SK-N-SH (cell line): ENCODE results near the gene ATP6V1F. TPM values are rescaled to one million over a fixed set of nuclear protein-coding genes. Genes with fewer than 3 reads are reported as not detected.
"Not testable (repeated sequence)": the region's sequence is repeated elsewhere in the genome, so short reads cannot be mapped to it uniquely, and the experiment has no call there.

ENCODE experiments used
- CTCF ChIA-PET: fragments of 300-600, 350-600 bp; formaldehyde crosslinking; extraction: SDS; loops from one replicate; lab custom pipeline; 2021; lab: Yijun Ruan, JAX
- POLR2A ChIA-PET: fragments of 350-600 bp; sonication (Branson Sonifier 250); formaldehyde crosslinking; extraction: SDS; loops from one replicate; lab custom pipeline; 2020; ENCODE audit warnings: antibody characterized with exemption, inconsistent platforms; lab: Yijun Ruan, JAX
- DNase-seq: peaks from one replicate; pipeline ENCODE4 v3.0.0; 2012
- H2AFZ ChIP-seq: fragments of 200-600 bp; sonication (generic); 2 replicates; pipeline ENCODE4 v1.8.1; 2016; ENCODE audit warnings: antibody characterized with exemption, mild to moderate bottlenecking, low read depth
- H3F3A ChIP-seq: fragments of 200-600 bp; sonication (generic); replicated peaks from 2 replicates; pipeline ENCODE3; 2016; ENCODE audit warnings: antibody characterized with exemption, mild to moderate bottlenecking; ENCODE audit not compliant: insufficient read depth
- H3K27ac ChIP-seq, 2 experiments: fragments of 200-500 bp in 1 of 2; fragments of 200-600 bp in 1 of 2; sonication (Bioruptor generic) in 1 of 2; sonication (generic), shearing (Covaris generic) in 1 of 2; 2 replicates each; pipeline versions ENCODE4 v1.5.1 to v1.6.1; 2014 to 2016; ENCODE audit warnings: low read depth in 2 of 2, inconsistent platforms in 1 of 2, low read length in 1 of 2, mild to moderate bottlenecking in 1 of 2, mixed read lengths in 1 of 2
- H3K27me3 ChIP-seq: fragments of 200-600 bp; sonication (generic), shearing (Covaris generic); 2 replicates; pipeline ENCODE4 v1.6.1; 2016; ENCODE audit warnings: mixed run types; ENCODE audit not compliant: insufficient read depth
- H3K36me3 ChIP-seq, 2 experiments: fragments of 200-500 bp in 1 of 2; fragments of 200-600 bp in 1 of 2; sonication (Bioruptor generic) in 1 of 2; sonication (generic) in 1 of 2; replicated peaks in 1 of 2; 2 replicates each; pipeline versions ENCODE3 to v1.5.1; 2014 to 2016; ENCODE audit warnings: low read length in 1 of 2, mild to moderate bottlenecking in 1 of 2; ENCODE audit not compliant: insufficient read depth in 2 of 2, control insufficient read depth in 1 of 2
- H3K4me1 ChIP-seq, 2 experiments: fragments of 200-500 bp in 1 of 2; fragments of 200-600 bp in 1 of 2; sonication (Bioruptor generic) in 1 of 2; sonication (generic), shearing (Covaris generic) in 1 of 2; 2 replicates each; pipeline versions ENCODE4 v1.5.1 to v1.6.1; 2014 to 2016; ENCODE audit warnings: low read depth in 1 of 2, low read length in 1 of 2, mixed run types in 1 of 2; ENCODE audit not compliant: insufficient read depth in 2 of 2, control insufficient read depth in 1 of 2
- H3K4me2 ChIP-seq: fragments of 200-600 bp; sonication (generic), shearing (Covaris generic); 2 replicates; pipeline ENCODE4 v1.6.1; 2017; ENCODE audit warnings: mixed run types
- H3K4me3 ChIP-seq, 2 experiments: fragments of 200-500 bp in 1 of 2; fragments of 200-600 bp in 1 of 2; sonication (Bioruptor generic) in 1 of 2; sonication (generic), shearing (Covaris generic) in 1 of 2; 2 replicates each; pipeline versions ENCODE4 v1.5.1 to v1.8.1; 2014 to 2016; ENCODE audit warnings: low read depth in 2 of 2, inconsistent platforms in 1 of 2, low read length in 1 of 2, mild to moderate bottlenecking in 1 of 2, mixed read lengths in 1 of 2, moderate library complexity in 1 of 2
- H3K79me2 ChIP-seq: fragments of 200-600 bp; sonication (generic); 2 replicates; pipeline ENCODE4 v1.8.1; 2017; ENCODE audit warnings: mild to moderate bottlenecking; ENCODE audit not compliant: insufficient read depth
- H3K9ac ChIP-seq: fragments of 200-600 bp; sonication (generic); 2 replicates; pipeline ENCODE4 v1.6.1; 2017; ENCODE audit warnings: mixed run types
- H3K9me2 ChIP-seq: fragments of 200-600 bp; sonication (generic); 2 replicates; pipeline ENCODE4 v1.6.1; 2017; ENCODE audit warnings: mixed run types
- H3K9me3 ChIP-seq: fragments of 200-600 bp; sonication (generic); 2 replicates; pipeline ENCODE4 v1.6.1; 2017; ENCODE audit warnings: mixed run types, mild to moderate bottlenecking, moderate library complexity
- H4K20me1 ChIP-seq: fragments of 200-600 bp; sonication (generic); 2 replicates; pipeline ENCODE4 v1.6.1; 2017; ENCODE audit warnings: mild to moderate bottlenecking, mixed run types; ENCODE audit not compliant: insufficient read depth
- CHD2 ChIP-seq: fragments of 150-350 bp; IDR thresholded peaks from 2 replicates; pipeline ENCODE4 v1.6.1; 2018; ENCODE audit warnings: low read length; ENCODE audit not compliant: partially characterized antibody
- CTCF ChIP-seq: fragments of 200-600 bp; sonication (generic); IDR thresholded peaks from 2 replicates; pipeline ENCODE4 v1.6.1; 2017; ENCODE audit warnings: antibody characterized with exemption, mild to moderate bottlenecking, moderate library complexity
- NFIC ChIP-seq: IDR thresholded peaks from 2 replicates; pipeline ENCODE4 v1.4.0; 2012; ENCODE audit warnings: borderline replicate concordance
- NRF1 ChIP-seq: IDR thresholded peaks from 2 replicates; pipeline ENCODE4 v1.6.1; 2012; ENCODE audit warnings: low read depth, mild to moderate bottlenecking, low read length
- PBX3 ChIP-seq: IDR thresholded peaks from 2 replicates; pipeline ENCODE4; 2012
- RFX5 ChIP-seq: IDR thresholded peaks from 2 replicates; pipeline ENCODE4 v1.6.1; 2012; ENCODE audit warnings: mild to moderate bottlenecking, improper control_type of control experiment, low read length
- SIN3A ChIP-seq: IDR thresholded peaks from 2 replicates; pipeline ENCODE4 v1.6.1; 2012; ENCODE audit warnings: low read depth, mild to moderate bottlenecking, low read length, moderate library complexity, borderline replicate concordance
- TAF1 ChIP-seq: IDR thresholded peaks from 2 replicates; pipeline ENCODE4 v1.6.1; 2012; ENCODE audit warnings: low read depth, mild to moderate bottlenecking, low read length, moderate library complexity, borderline replicate concordance
- TCF12 ChIP-seq: IDR thresholded peaks from 2 replicates; pipeline ENCODE4 v1.4.0; 2012
- TEAD4 ChIP-seq: IDR thresholded peaks from 2 replicates; pipeline ENCODE4 v1.4.0; 2012; ENCODE audit warnings: mild to moderate bottlenecking, borderline replicate concordance; ENCODE audit not compliant: insufficient read depth
- YY1 ChIP-seq: IDR thresholded peaks from 2 replicates; pipeline ENCODE4 v1.4.0; 2012; ENCODE audit warnings: low read depth, mild to moderate bottlenecking
- ZBTB33 ChIP-seq: IDR thresholded peaks from 2 replicates; pipeline ENCODE4 v1.4.0; 2012; ENCODE audit warnings: low read depth, borderline replicate concordance
- WGBS: methylation state at CpG from one replicate; pipeline ENCODE4 v1.1.6; 2017; ENCODE audit warnings: low lambda C conversion rate; 5-methylcytosine and 5-hydroxymethylcytosine counted together
- polyA plus RNA-seq, 3 experiments: library from polyadenylated mRNA; depleted of rRNA; stranded (reverse); fragments of >200 nt; gene quantifications; 2 replicates each; pipeline ENCODE4 v1.2.3, GENCODE V29; 2012

Gene ATP6V1F
- polyA plus RNA-seq, 1 of the 3 experiments (the other 2 are of a cell fraction): 495 TPM

- POLR2A ChIA-PET: no interaction called here
- peaks cover 13% of the 10 kb centered on the region; the same call in 1 of the 2 replicates for H3K27me3 ChIP-seq
- no peaks in the 10 kb centered on the region for H3K79me2 ChIP-seq
- no peak overlapping the region for H3K4me3 ChIP-seq
- H4K20me1 ChIP-seq: no peaks in the 10 kb centered on the region
- DNase-seq: peak; percentile 24
- H3K9me2 ChIP-seq: no peaks in the 10 kb centered on the region
- no peak overlapping the region for H3K9ac ChIP-seq
- no peak overlapping the region for H3K4me2 ChIP-seq
- no peaks in the 10 kb centered on the region for H3K36me3 ChIP-seq
- TF ChIP-seq CHD2 (no peak), YY1 (no peak), TAF1 (no peak), NFIC (no peak), PBX3 (no peak), RFX5 (no peak), CTCF (no peak), NRF1 (no peak), SIN3A (no peak), TEAD4 (no peak), TCF12 (no peak), ZBTB33 (no peak)
- CTCF ChIA-PET: interaction anchor here (0.8 to 6.2 kb wide), 2 partner anchors 9 to 178 kb away, joined by 3 to 69 read pairs; no protein-coding TSS in a partner anchor
- WGBS: 45% methylated on average over 3 of the region's 3 CpGs
- no peaks in the 10 kb centered on the region for H3K9me3 ChIP-seq
- no peak overlapping the region for H2AFZ ChIP-seq
- peaks cover 0 to 4% of the 10 kb centered on the region in 2 experiments; a peak in 1 of 4 replicates for H3K4me1 ChIP-seq
- no peak overlapping the region for H3K27ac ChIP-seq
- H3F3A ChIP-seq: no peaks in the 10 kb centered on the region
These were observed 49.6 kb downstream of the ATP6V1F start for GRCh38 chr7:128912281-128912680.

DNA sequence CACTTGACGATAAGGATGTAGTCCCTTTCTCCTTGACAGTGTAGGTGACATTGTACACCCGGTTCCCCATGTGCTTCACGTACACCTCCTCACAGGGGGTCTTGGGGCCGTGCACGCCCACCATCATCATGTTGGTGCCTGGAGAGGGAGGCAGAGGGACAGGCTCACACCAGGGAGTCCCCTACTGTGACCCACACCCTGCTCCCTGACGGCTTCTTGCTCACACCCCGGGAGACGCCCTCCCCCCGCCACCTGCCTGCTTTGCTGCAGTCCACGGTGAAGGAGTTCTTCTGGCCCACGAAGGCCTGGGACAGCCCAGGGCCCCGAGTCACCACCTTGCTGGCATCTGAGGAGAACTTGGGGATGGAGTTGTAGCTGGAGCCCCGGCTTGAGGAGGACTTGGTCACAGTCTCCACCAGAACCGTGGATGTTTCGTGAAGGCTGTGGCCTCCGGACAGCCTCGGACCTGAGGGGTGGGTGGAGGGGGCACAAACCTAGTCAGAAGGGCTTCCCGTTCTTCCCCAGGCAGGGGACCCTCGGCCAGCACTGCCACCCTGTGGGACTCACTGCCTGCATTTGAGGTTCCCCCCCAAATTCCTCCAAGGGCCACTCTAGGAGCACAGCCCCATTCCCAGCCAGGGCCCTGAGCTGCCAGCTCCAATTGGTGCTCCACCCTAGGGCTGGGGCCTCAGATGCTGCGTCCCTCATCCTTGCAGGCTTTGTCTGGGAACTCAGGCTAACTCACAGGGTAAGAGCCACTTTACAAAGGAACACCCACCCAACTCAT, 50.2 kb downstream of the ATP6V1F start:
- H3K9me2 ChIP-seq, H3K79me2 ChIP-seq, H4K20me1 ChIP-seq, H3K27ac ChIP-seq, H3K9me3 ChIP-seq, DNase-seq, H3K9ac ChIP-seq, H3F3A ChIP-seq, H3K4me1 ChIP-seq, H3K4me2 ChIP-seq, H3K36me3 ChIP-seq, H3K4me3 ChIP-seq, POLR2A ChIA-PET, H2AFZ ChIP-seq: not testable (repeated sequence)
- H3K27me3 ChIP-seq: peaks cover 13% of the 10 kb centered on the region; the same call in 1 of the 2 replicates
- 64% methylated on average over 5 of the region's 20 CpGs for WGBS
- CTCF ChIA-PET: interaction anchor here (0.8 to 1.7 kb wide), 3 partner anchors 10 to 34 kb away, joined by 3 to 4 read pairs (median 4); no protein-coding TSS in a partner anchor
